LNCaP clone FGC (cell line): Measurements from ENCODE around the gene TTC5.
"Not testable (repeated sequence)": the region's sequence is repeated elsewhere in the genome, so short reads cannot be mapped to it uniquely, and the experiment has no call there.

Experiments used
- DNase-seq: peaks from one replicate; pipeline ENCODE4 v3.0.0-alpha.2; 2011; ENCODE audit warnings: low read depth
- H3K4me3 ChIP-seq: 2 replicates; pipeline ENCODE4 v1.5.1; 2011; ENCODE audit warnings: mild to moderate bottlenecking, low read depth, low read length, control low read depth
- TF ChIP-seq, protein P1 (sequence below): IDR thresholded peaks from 2 replicates; pipeline ENCODE4 v1.5.1; 2012; ENCODE audit warnings: mild to moderate bottlenecking; ENCODE audit not compliant: control insufficient read depth, insufficient read depth; ENCODE audit errors: extremely low read depth

The TTC5 gene

DNA sequence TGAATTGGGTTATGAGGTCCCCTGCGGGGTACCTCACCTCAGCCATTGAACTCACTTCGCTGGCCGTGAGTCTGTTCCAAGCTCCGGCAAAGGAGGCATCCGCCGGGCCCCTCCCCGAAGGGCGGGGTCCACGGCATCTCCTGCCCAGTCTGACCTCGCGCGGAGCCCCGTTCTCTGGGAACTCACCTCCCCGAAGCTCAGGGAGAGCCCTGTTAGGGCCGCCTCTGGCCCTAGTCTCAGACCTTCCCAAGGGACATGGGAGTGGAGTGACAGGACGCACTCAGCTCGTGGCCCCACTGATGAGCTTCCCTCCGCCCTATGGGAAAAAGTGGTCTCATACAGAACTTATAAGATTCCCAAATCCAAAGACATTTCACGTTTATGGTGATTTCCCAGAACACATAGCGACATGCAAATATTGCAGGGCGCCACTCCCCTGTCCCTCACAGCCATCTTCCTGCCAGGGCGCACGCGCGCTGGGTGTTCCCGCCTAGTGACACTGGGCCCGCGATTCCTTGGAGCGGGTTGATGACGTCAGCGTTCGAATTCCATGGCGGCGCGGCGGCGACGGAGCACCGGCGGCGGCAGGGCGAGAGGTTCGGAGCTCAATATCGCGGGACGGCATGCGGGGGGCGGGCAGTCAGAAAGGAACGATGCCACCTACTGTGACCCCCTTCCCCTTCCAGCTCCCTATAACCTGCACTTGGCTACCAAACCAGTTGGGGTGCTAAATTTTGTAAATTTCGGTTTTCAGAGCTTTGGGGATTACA is 37.5 kb upstream of the TTC5 start, which contains the start of gene PARP2:
Gene PARP2, plus strand, starts transcription at position 544 of the 770 bp plus-strand sequence. Its CDS starts 7 bp downstream, at position 551.
- DNase-seq: peak; percentile 99
- H3K4me3 ChIP-seq: peak within 1 kb of the TSS; percentile 95
- TF ChIP-seq, protein P1, sequence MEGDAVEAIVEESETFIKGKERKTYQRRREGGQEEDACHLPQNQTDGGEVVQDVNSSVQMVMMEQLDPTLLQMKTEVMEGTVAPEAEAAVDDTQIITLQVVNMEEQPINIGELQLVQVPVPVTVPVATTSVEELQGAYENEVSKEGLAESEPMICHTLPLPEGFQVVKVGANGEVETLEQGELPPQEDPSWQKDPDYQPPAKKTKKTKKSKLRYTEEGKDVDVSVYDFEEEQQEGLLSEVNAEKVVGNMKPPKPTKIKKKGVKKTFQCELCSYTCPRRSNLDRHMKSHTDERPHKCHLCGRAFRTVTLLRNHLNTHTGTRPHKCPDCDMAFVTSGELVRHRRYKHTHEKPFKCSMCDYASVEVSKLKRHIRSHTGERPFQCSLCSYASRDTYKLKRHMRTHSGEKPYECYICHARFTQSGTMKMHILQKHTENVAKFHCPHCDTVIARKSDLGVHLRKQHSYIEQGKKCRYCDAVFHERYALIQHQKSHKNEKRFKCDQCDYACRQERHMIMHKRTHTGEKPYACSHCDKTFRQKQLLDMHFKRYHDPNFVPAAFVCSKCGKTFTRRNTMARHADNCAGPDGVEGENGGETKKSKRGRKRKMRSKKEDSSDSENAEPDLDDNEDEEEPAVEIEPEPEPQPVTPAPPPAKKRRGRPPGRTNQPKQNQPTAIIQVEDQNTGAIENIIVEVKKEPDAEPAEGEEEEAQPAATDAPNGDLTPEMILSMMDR: no peak

DNA sequence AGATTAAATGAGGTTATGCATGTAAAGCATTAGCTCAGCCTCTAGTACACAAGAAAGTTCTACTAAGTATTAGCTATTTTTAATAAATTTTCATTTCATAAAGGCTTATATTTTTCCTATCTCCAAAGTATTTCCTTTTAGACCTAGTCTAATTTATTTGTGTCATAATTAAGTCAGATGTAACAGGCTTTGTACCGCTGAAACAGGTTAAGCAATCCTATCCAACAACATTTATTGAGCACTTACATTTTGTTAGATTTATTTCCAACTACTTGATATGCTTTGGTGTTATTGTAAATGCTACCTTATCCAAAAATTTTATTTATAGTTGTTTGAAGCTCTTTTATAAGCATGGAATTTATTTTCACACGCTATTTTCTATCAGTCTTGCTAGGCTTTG is 35.9 kb upstream of the TTC5 start:
- no peak for DNase-seq
- H3K4me3 ChIP-seq: peak overlapping the region; percentile 95
- TF ChIP-seq, protein P1: no peak

DNA sequence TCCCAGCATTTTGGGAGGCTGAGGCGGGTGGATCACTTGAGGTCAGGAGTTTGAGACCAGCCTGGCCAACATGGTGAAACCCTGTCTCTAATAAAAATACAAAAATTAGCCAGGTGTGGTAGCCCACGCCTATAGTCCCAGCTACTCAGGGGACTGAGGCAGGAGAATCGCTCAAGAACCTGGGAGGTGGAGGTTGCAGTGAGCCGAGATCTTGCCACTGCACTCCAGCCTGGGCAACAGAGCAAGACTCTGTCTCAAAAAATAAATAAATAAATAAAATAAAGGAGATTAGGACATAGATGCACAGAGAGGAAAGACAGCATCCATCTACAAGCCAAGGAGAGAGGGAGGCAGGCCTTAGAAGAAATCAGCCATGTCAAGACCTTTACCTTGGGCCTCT is 35.3 kb upstream of the TTC5 start:
- not testable (repeated sequence) for DNase-seq, H3K4me3 ChIP-seq

DNA sequence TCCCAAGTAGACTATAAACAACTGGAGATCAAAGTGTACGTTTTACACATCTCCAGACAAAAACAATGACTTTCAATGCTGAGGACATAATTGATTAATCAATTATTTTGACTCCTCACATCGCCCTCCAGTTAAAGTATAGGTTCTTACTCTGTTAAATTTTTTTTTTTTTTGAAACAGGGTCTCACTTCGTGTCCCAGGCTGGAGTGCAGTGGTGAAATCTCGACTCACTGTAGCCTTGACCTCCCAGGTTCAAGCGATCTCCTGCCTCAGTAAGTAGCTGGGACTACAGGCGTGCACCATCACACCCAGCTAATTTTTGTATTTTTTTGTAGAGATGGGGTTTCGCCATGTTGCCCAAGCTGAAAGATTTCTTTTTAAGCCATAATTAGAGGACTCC is 28.3 kb upstream of the TTC5 start:
- TF ChIP-seq, protein P1: no peak
- DNase-seq: no peak
- H3K4me3 ChIP-seq: no peak overlapping the region

DNA sequence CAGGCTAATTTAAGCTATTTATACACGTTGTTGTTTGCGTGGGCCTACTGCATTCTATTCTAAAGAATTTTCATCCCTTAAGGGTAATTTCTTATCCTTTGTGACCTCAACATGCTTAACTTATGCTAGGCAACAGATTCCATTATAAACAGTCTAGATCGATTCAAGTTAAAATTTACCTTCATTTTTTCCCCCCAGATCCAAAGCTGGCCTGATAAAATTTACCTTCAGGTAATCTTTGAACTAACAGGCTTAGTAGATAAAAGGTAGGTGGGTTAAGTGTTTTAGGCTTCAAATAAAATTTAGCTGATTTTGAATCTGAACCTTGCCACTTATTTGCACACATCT is 27.7 kb upstream of the TTC5 start:
- DNase-seq: no peak
- TF ChIP-seq, protein P1: no peak
- peak overlapping the region; percentile 83 for H3K4me3 ChIP-seq

DNA sequence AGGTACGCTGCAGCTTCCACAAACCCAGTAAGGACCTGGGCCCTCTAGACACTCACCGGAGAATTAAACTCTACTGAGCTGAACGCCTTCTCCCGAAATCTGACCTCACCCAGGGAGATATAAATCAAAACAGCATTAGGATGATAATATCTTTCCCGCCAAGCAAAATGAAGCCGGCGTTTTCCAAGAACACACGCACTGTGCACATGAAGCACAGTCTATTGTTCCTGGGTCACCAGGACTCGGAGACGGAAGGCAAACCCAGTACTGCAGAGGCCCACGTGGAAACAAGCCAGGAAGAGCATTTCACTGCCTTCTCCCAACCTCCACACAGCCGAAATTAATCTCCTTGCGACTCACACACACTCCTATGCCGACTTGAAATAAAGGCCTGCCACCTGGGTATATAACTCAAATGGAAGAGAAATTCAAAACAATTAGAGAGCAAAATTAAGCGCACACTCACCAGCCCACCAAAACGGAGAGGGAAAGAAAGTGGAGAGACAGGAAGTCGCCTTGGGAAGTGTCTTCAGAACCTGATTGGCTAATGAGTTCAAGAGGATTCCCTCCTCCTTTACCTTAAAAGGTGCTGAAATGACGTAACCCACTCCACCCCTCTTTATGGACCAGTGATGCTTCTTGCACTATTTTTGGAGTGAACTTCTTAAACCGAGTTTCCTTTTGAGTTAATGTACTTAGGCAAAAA is 27.2 kb upstream of the TTC5 start, which contains the start of gene CCNB1IP1:
Gene CCNB1IP1, minus strand, starts transcription at position 492 of the 706 bp plus-strand sequence. CDS start 16,756 bp downstream, outside the sequence.
- peak within 1 kb of the TSS; percentile 83 for H3K4me3 ChIP-seq
- peak; percentile 91 for DNase-seq
- TF ChIP-seq, protein P1: no peak

DNA sequence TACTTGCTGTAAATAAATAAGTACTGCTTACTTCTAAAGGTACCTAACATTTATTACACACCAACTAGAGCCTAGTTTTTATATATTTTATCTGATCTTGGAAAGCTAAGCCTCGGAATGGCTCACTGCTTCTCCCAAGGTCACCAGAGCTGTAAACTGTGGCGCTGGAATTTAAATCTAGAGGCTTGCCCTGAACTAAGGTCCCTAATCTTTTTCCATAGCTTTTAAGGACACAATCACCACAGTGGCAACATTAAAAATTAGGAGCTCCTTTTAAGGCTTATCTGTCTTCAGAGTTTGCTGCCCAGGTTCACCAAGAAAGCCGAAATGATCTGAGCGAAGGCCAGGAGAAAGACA is 26.7 kb upstream of the TTC5 start:
- TF ChIP-seq, protein P1: no peak
- DNase-seq: peak; percentile 22
- H3K4me3 ChIP-seq: peak overlapping the region; percentile 83
